ENCODE measurements around the gene SLC38A2.
A peak's percentile ranks its signal among the peaks of the same experiment; 100 is the strongest.
"Not testable (repeated sequence)": the region's sequence is repeated elsewhere in the genome, so short reads cannot be mapped to it uniquely, and the experiment has no call there.

Gene SLC38A2

GRCh38 chr12:46360908-46361666, 11.5 kb downstream of the SLC38A2 start:
- DNase-seq (ENCODE audit: low read depth in 2 of 2): no peak

GRCh38 chr12:46360370-46360769, 12.2 kb downstream of the SLC38A2 start:
- no peak for DNase-seq (ENCODE audit: low read depth in 2 of 2)

GRCh38 chr12:46359667-46360280, 12.8 kb downstream of the SLC38A2 start:
- DNase-seq (ENCODE audit: low read depth in 2 of 2): no peak

- DNase-seq (ENCODE audit: low read depth in 2 of 2): no peak
Measured at GRCh38 chr12:46358791-46359666, 13.5 kb downstream of the SLC38A2 start.

- DNase-seq (ENCODE audit: low read depth in 2 of 2): no peak
Measured at GRCh38 chr12:46358325-46358700, 14.3 kb downstream of the SLC38A2 start.

GRCh38 chr12:46357438-46358324, 14.9 kb downstream of the SLC38A2 start:
- peak in 1 of 2 experiments; percentile 68 for DNase-seq (ENCODE audit: low read depth in 2 of 2)

- DNase-seq (ENCODE audit: low read depth in 2 of 2): no peak
Measured at GRCh38 chr12:46356655-46357437, 15.7 kb downstream of the SLC38A2 start.

- no peak for DNase-seq (ENCODE audit: low read depth in 2 of 2)
Measured at GRCh38 chr12:46354802-46355199, 17.8 kb downstream of the SLC38A2 start.

- no peak for DNase-seq (ENCODE audit: low read depth in 2 of 2)
Measured at GRCh38 chr12:46354111-46354801, 18.3 kb downstream of the SLC38A2 start.

GRCh38 chr12:46351886-46352650, 20.5 kb downstream of the SLC38A2 start:
- DNase-seq (ENCODE audit: low read depth in 2 of 2): no peak

- DNase-seq (ENCODE audit: low read depth in 2 of 2): no peak
Measured at GRCh38 chr12:46351138-46351537, 21.4 kb downstream of the SLC38A2 start.

GRCh38 chr12:46349253-46349652, 23.3 kb downstream of the SLC38A2 start:
- no peak for DNase-seq (ENCODE audit: low read depth in 2 of 2)

GRCh38 chr12:46343118-46343852, 29.3 kb downstream of the SLC38A2 start:
- DNase-seq (ENCODE audit: low read depth in 2 of 2): no peak

GRCh38 chr12:46342562-46343033, 30.0 kb downstream of the SLC38A2 start:
- no peak for DNase-seq (ENCODE audit: low read depth in 2 of 2)

GRCh38 chr12:46339051-46339450, 33.5 kb downstream of the SLC38A2 start:
- no peak for DNase-seq (ENCODE audit: low read depth in 2 of 2)

- DNase-seq (ENCODE audit: low read depth in 2 of 2): peak; percentile 13 to 16
Measured at GRCh38 chr12:46332260-46332659, 40.3 kb downstream of the SLC38A2 start.

- DNase-seq (ENCODE audit: low read depth in 2 of 2): not testable (repeated sequence)
Measured at GRCh38 chr12:46325075-46325474, 47.5 kb downstream of the SLC38A2 start.

GRCh38 chr12:46320731-46321130, 51.8 kb downstream of the SLC38A2 start:
- DNase-seq (ENCODE audit: low read depth in 2 of 2): no peak
